Smooth muscle cell (in vitro differentiated cells): ENCODE results near the gene EPHA3. TPM values are rescaled to one million over a fixed set of nuclear protein-coding genes. Genes with fewer than 3 reads are reported as not detected.

Experiments used
- DNase-seq: peaks from one replicate; lab custom pipeline; 2025; ENCODE audit not compliant: unreplicated experiment; lab: John Stamatoyannopoulos, UW
- H2AFZ ChIP-seq: fragments of 200-600 bp; sonication (generic); 2 replicates; pipeline ENCODE4 v1.6.0; 2016; ENCODE audit warnings: antibody characterized with exemption, low read depth, mild to moderate bottlenecking
- H3F3A ChIP-seq: fragments of 200-600 bp; sonication (generic); 2 replicates; pipeline ENCODE4 v1.6.0; 2017; ENCODE audit warnings: antibody characterized with exemption, low read depth
- H3K27ac ChIP-seq: fragments of 200-600 bp; sonication (generic); 2 replicates; pipeline ENCODE4 v1.5.1; 2016; ENCODE audit warnings: low read depth, mild to moderate bottlenecking
- H3K27me3 ChIP-seq: fragments of 200-600 bp; sonication (generic); 2 replicates; pipeline ENCODE4 v1.6.1; 2016; ENCODE audit warnings: low read depth, mild to moderate bottlenecking
- H3K36me3 ChIP-seq: fragments of 200-600 bp; sonication (generic); 2 replicates; pipeline ENCODE4 v1.5.1; 2016; ENCODE audit warnings: low read depth
- H3K4me1 ChIP-seq: fragments of 200-600 bp; sonication (generic); 2 replicates; pipeline ENCODE4 v1.5.1; 2016; ENCODE audit warnings: low read depth
- H3K4me2 ChIP-seq: fragments of 200-600 bp; sonication (generic); 2 replicates; pipeline ENCODE4 v1.6.0; 2016; ENCODE audit warnings: mild to moderate bottlenecking
- H3K4me3 ChIP-seq: fragments of 200-600 bp; sonication (generic); 2 replicates; pipeline ENCODE4 v1.5.1; 2016; ENCODE audit warnings: mild to moderate bottlenecking
- H3K79me2 ChIP-seq: fragments of 200-600 bp; sonication (generic); 2 replicates; pipeline ENCODE4 v1.6.0; 2016; ENCODE audit warnings: low read depth, mild to moderate bottlenecking
- H3K9ac ChIP-seq: fragments of 200-600 bp; sonication (generic); 2 replicates; pipeline ENCODE4 v1.6.0; 2016; ENCODE audit warnings: low read depth
- H3K9me3 ChIP-seq: fragments of 200-600 bp; sonication (generic); replicated peaks from 2 replicates; pipeline ENCODE4 v1.5.1; 2016; ENCODE audit warnings: low read depth
- H4K20me1 ChIP-seq: fragments of 200-600 bp; sonication (generic); 2 replicates; pipeline ENCODE4 v1.6.0; 2016; ENCODE audit warnings: low read depth
- WGBS: methylation state at CpG from one replicate; pipeline ENCODE4 v1.1.7; 2016; ENCODE audit warnings: low lambda C conversion rate; 5-methylcytosine and 5-hydroxymethylcytosine counted together
- polyA plus RNA-seq: library from polyadenylated mRNA; unstranded; fragments of >200 nt; fragmentation: Nextera tagmentation; extraction: Ambion mirVana; gene quantifications from 2 replicates; pipeline ENCODE4 v1.2.1, GENCODE V29; 2016
- total RNA-seq: library from RNA; depleted of rRNA; stranded (reverse); fragments of >200 nt; gene quantifications from 2 replicates; pipeline ENCODE4 v1.2.3, GENCODE V29; 2014
- TF ChIP-seq, protein P1 (sequence below): fragments of 200-600 bp; sonication (generic); IDR thresholded peaks from 2 replicates; pipeline ENCODE4 v1.5.1; 2017; ENCODE audit warnings: borderline replicate concordance, mild to moderate bottlenecking, antibody characterized with exemption; ENCODE audit not compliant: insufficient read depth, poor library complexity, severe bottlenecking

EPHA3 gene
- total and polyA plus RNA-seq, 2 experiments from 2014 or later: 0.62 to 1.7 TPM

DNA sequence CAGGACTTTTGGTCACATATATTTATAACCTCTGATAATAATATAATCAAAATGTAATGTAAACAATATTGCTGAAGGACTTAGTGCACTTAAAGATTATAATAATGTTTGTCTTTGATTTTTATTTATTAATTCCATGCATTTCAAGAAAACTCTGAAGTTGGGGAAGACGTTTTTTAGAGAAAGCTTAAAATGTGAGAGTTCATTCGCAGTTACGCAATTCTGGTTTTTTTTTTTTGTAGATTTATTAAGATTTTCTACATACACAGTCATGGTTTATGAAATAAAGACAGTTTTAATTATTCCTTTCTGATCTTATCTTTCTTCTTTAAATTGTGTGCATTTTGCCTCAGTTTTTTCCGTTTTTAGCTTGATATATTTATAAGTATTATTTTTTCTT is 204.7 kb downstream of the EPHA3 start:
- H3K9ac ChIP-seq: no peak overlapping the region
- TF ChIP-seq, protein P1, sequence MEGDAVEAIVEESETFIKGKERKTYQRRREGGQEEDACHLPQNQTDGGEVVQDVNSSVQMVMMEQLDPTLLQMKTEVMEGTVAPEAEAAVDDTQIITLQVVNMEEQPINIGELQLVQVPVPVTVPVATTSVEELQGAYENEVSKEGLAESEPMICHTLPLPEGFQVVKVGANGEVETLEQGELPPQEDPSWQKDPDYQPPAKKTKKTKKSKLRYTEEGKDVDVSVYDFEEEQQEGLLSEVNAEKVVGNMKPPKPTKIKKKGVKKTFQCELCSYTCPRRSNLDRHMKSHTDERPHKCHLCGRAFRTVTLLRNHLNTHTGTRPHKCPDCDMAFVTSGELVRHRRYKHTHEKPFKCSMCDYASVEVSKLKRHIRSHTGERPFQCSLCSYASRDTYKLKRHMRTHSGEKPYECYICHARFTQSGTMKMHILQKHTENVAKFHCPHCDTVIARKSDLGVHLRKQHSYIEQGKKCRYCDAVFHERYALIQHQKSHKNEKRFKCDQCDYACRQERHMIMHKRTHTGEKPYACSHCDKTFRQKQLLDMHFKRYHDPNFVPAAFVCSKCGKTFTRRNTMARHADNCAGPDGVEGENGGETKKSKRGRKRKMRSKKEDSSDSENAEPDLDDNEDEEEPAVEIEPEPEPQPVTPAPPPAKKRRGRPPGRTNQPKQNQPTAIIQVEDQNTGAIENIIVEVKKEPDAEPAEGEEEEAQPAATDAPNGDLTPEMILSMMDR: no peak
- H3F3A ChIP-seq: no peaks in the 10 kb centered on the region
- no peaks in the 10 kb centered on the region for H3K36me3 ChIP-seq
- H3K4me1 ChIP-seq: no peaks in the 10 kb centered on the region
- no peak overlapping the region for H3K4me3 ChIP-seq
- DNase-seq: no peak
- no peaks in the 10 kb centered on the region for H3K27me3 ChIP-seq
- H3K4me2 ChIP-seq: no peak overlapping the region
- 95% methylated on average over 4 of the region's 4 CpGs for WGBS
- H3K27ac ChIP-seq: no peak overlapping the region
- H2AFZ ChIP-seq: no peak overlapping the region
- H3K9me3 ChIP-seq: no peaks in the 10 kb centered on the region
- no peaks in the 10 kb centered on the region for H3K79me2 ChIP-seq
- no peaks in the 10 kb centered on the region for H4K20me1 ChIP-seq

DNA sequence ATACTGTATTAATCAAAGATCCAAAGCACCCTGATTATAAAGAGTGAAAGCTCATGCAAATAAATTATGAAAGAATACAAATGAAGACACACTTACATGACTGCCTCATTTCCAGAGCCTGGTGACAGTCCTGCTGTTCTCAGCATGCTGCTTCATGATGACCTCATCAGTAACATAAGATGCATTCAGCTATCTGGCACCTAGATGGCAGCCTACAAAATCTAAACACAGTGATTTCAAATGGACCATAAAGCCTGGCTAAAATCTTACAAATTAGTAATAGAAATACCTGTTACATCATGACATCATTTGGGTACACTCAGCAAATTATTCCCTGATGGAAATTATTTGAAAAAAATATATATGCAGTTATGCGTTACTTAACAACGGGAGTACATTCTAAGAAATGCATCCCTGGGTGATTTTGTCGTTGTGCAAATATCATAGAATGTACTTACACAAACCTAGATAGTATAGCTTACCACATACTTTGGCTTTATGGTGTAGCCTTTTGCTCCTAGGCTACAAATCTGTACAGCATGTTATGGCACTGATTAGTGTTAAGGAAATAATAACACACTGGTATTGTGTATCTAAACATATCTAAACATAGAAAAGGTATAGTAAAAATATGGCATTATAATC is 207.2 kb downstream of the EPHA3 start:
- Histone ChIP-seq H2AFZ (peak overlapping the region; percentile 7), H3K36me3 (no peaks in the 10 kb centered on the region), H3K9me3 (no peaks in the 10 kb centered on the region), H4K20me1 (no peaks in the 10 kb centered on the region), H3K4me2 (no peak overlapping the region), H3K27ac (no peak overlapping the region), H3F3A (no peaks in the 10 kb centered on the region), H3K9ac (no peak overlapping the region), H3K27me3 (no peaks in the 10 kb centered on the region), H3K4me3 (no peak overlapping the region), H3K4me1 (no peaks in the 10 kb centered on the region), H3K79me2 (no peaks in the 10 kb centered on the region)
- no peak for DNase-seq
- 79% methylated on average over 3 of the region's 3 CpGs for WGBS
- TF ChIP-seq, protein P1: peak; percentile 31

DNA sequence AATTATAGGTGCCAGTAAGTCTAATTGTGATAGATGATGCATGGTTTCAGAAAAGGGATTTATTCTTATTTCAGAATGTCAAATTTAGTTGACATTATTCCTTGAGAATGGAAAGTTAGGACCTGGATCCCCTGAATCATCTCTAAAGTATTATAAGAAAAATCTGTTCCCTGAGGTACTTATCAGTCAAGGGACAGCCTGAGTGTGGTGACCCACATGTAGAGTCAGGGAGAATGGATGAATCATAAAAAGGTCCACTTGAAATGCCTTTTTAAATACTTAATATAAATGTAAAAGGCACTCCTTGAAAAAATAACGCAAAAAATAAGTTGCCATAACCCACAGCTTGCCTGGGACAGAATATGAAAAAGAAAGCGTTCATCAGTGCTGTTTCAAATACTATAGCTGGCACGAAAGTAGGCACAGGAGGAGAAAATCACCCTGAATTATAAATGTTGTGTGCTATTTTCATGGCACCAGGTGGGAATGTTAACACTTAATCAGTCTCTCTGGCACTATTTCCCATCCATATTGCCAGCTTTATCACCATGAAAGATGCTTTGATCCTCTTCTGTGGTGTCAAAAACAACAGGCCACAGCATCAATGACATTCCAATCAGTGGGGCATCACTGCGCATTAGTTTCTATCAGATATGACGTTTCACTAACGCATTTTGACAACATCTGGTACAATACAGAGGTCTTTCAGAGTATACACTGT is 208.5 kb downstream of the EPHA3 start:
- TF ChIP-seq, protein P1: no peak
- DNase-seq: no peak
- H3K4me3 ChIP-seq: no peak overlapping the region
- no peak overlapping the region for H2AFZ ChIP-seq
- no peaks in the 10 kb centered on the region for H3K9me3 ChIP-seq
- H3K79me2 ChIP-seq: no peaks in the 10 kb centered on the region
- H3K4me2 ChIP-seq: no peak overlapping the region
- no peaks in the 10 kb centered on the region for H3K27me3 ChIP-seq
- H3K4me1 ChIP-seq: no peaks in the 10 kb centered on the region
- H3K27ac ChIP-seq: no peak overlapping the region
- 79% methylated on average over 6 of the region's 6 CpGs for WGBS
- no peaks in the 10 kb centered on the region for H3F3A ChIP-seq
- no peak overlapping the region for H3K9ac ChIP-seq
- H3K36me3 ChIP-seq: no peaks in the 10 kb centered on the region
- H4K20me1 ChIP-seq: no peaks in the 10 kb centered on the region
